Adipose tissue (tissue), 3 donors: Measurements from ENCODE around the gene POTEH. TPM values are rescaled to one million over a fixed set of nuclear protein-coding genes. Genes with fewer than 3 reads are reported as not detected.
"Not testable (repeated sequence)": the region's sequence is repeated elsewhere in the genome, so short reads cannot be mapped to it uniquely, and the experiment has no call there.

Source experiments
- H3K27ac ChIP-seq: one replicate; pipeline ENCODE4 v1.5.1; 2013; ENCODE audit warnings: low read depth, low read length
- WGBS, 3 donors: extraction: QIAGEN DNeasy Blood & Tissue Kit; methylation state at CpG; one replicate each; pipeline ENCODE4 v1.1.7; 2013; 5-methylcytosine and 5-hydroxymethylcytosine counted together
- polyA plus RNA-seq, 3 donors: library from polyadenylated mRNA; stranded (reverse); fragments of 200-250 nt; gene quantifications; one replicate each; pipeline ENCODE4 v1.2.3, GENCODE V29; 2013
- donor health status: healthy with polysubstance abuse.
- donor health status: Bipolar disorder and iron deficiency.
- donor health status: healthy.

The POTEH gene
- polyA plus RNA-seq, 3 donors = not detected

- 56 to 80% (median 77%) methylated on average over 8 to 11 of the region's 19 CpGs for WGBS, 3 donors
- H3K27ac ChIP-seq = not testable (repeated sequence)
These were observed 39.5 kb downstream of the POTEH start for GRCh38 chr22:15729209-15729917.

- not testable (repeated sequence) for H3K27ac ChIP-seq
- no CpG with 5 or more reads among the region's 8 CpGs for WGBS, 3 donors
These were observed 41.2 kb downstream of the POTEH start for GRCh38 chr22:15731023-15731422.

- WGBS, 3 donors = 61 to 67% (median 66%) methylated on average over 3 to 4 of the region's 6 CpGs
- H3K27ac ChIP-seq = not testable (repeated sequence)
These were observed 44.6 kb downstream of the POTEH start for GRCh38 chr22:15734411-15734810.

- WGBS, 3 donors = 75 to 85% (median 82%) methylated on average over 4 to 5 of the region's 10 CpGs
- H3K27ac ChIP-seq = not testable (repeated sequence)
These were observed 48.5 kb downstream of the POTEH start for GRCh38 chr22:15738157-15738908.

GRCh38 chr22:15738909-15739391, 49.1 kb downstream of the POTEH start:
- WGBS, 3 donors = 86 to 93% (median 88%) methylated on average over 2 of the region's 6 CpGs

GRCh38 chr22:15747636-15748323, 58.0 kb downstream of the POTEH start:
- WGBS, 3 donors = 73 to 82% (median 81%) methylated on average over 12 to 14 of the region's 16 CpGs
- not testable (repeated sequence) for H3K27ac ChIP-seq

More at GRCh38 chr22:15738909-15739391, 49.1 kb downstream of the POTEH start:
- H3K27ac ChIP-seq = not testable (repeated sequence)

GRCh38 chr22:15749181-15749970, 59.5 kb downstream of the POTEH start:
- H3K27ac ChIP-seq = not testable (repeated sequence)
- 62 to 79% (median 73%) methylated on average over 28 to 33 of the region's 41 CpGs for WGBS, 3 donors

GRCh38 chr22:15759443-15760097, 69.7 kb downstream of the POTEH start:
- not testable (repeated sequence) for H3K27ac ChIP-seq
- 89 to 93% (median 89%) methylated on average over 11 to 12 of the region's 28 CpGs for WGBS, 3 donors

GRCh38 chr22:15760388-15761150, 70.7 kb downstream of the POTEH start:
- not testable (repeated sequence) for H3K27ac ChIP-seq
- WGBS, 3 donors = 91 to 95% (median 95%) methylated on average over 15 to 17 of the region's 44 CpGs

GRCh38 chr22:15761151-15761777, 71.4 kb downstream of the POTEH start:
- H3K27ac ChIP-seq = not testable (repeated sequence)
- 80 to 87% (median 86%) methylated on average over 20 to 23 of the region's 30 CpGs for WGBS, 3 donors

- WGBS, 3 donors = no CpG with 5 or more reads among the region's 1 CpG
- H3K27ac ChIP-seq = not testable (repeated sequence)
These were observed 73.7 kb downstream of the POTEH start for GRCh38 chr22:15763559-15763958.

Other genes starting within 250 kb of the POTEH start
- gene OR11H1, start 161.8 kb upstream of the POTEH start, polyA plus RNA-seq = under 1 TPM in 1 of 3 donors, not detected in 2; 0.34 TPM